Epithelial cell of proximal tubule (primary cell): ENCODE data around the gene TMEM151B. TPM values are rescaled to one million over a fixed set of nuclear protein-coding genes. Genes with fewer than 3 reads are reported as not detected.

Experiments
- DNase-seq: peaks from one replicate; pipeline ENCODE4 v3.0.0-alpha.2; 2011; ENCODE audit warnings: low read depth
- H3K4me3 ChIP-seq: 2 replicates; pipeline ENCODE4 v1.5.1; 2011; ENCODE audit warnings: low read depth, mild to moderate bottlenecking, low read length
- total RNA-seq: library from RNA; depleted of rRNA; stranded (reverse); fragments of >200 nt; gene quantifications from 2 replicates; pipeline ENCODE4 v1.2.3, GENCODE V29; 2015
- TF ChIP-seq, protein P1 (sequence below): conservative IDR thresholded peaks from 2 replicates; pipeline ENCODE4 v1.5.1; 2012; ENCODE audit warnings: low read depth, mild to moderate bottlenecking, low read length

TMEM151B gene
- total RNA-seq, 1 donor from 2014 or later, result not detected

DNA sequence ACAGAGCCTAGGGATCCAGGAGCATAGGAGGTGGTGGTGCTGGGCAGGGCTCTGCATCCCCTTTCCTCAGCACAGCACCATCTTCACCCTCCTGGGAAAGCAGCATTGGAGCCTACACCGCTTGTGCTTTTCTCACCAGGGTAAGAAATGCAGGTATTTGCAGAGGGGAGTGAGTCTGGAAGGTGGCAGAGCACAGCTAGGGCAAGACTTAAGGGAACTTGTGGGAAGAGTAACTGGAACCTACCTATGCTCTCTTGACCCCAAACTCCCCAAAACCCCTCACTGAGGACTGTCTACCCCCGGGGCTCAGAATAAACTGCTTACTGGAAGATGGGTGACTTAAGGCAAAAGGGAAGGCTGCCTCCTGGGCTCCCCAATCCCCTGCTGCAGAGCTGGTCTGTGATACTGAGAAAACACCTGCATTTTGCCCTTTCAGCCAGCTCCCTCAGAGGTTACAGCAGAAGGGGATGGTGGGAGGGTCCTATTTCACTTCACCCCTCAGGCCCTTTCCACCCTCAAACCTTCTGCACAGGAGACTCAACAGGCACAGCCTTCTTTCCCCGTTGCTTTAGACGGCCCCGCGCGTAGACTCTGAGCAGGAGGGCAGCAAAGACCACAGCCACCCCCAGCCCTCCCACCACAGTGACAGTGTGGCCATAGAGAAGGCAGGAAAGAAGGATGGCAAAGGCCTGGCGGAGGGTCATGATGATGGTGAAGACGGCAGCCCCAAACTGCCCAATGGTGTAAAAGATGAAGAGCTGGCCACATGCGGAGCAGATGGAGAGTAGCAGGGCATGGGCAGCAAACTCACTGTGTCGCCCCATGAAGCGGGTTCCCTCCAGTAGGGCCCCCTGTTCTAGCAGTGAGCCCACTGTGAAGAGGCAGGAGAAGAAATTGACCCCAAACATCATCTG, 15.8 kb upstream of the TMEM151B start:
- H3K4me3 ChIP-seq, result no peak overlapping the region
- TF ChIP-seq, protein P1, sequence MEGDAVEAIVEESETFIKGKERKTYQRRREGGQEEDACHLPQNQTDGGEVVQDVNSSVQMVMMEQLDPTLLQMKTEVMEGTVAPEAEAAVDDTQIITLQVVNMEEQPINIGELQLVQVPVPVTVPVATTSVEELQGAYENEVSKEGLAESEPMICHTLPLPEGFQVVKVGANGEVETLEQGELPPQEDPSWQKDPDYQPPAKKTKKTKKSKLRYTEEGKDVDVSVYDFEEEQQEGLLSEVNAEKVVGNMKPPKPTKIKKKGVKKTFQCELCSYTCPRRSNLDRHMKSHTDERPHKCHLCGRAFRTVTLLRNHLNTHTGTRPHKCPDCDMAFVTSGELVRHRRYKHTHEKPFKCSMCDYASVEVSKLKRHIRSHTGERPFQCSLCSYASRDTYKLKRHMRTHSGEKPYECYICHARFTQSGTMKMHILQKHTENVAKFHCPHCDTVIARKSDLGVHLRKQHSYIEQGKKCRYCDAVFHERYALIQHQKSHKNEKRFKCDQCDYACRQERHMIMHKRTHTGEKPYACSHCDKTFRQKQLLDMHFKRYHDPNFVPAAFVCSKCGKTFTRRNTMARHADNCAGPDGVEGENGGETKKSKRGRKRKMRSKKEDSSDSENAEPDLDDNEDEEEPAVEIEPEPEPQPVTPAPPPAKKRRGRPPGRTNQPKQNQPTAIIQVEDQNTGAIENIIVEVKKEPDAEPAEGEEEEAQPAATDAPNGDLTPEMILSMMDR, result no peak
- DNase-seq, result no peak

DNA sequence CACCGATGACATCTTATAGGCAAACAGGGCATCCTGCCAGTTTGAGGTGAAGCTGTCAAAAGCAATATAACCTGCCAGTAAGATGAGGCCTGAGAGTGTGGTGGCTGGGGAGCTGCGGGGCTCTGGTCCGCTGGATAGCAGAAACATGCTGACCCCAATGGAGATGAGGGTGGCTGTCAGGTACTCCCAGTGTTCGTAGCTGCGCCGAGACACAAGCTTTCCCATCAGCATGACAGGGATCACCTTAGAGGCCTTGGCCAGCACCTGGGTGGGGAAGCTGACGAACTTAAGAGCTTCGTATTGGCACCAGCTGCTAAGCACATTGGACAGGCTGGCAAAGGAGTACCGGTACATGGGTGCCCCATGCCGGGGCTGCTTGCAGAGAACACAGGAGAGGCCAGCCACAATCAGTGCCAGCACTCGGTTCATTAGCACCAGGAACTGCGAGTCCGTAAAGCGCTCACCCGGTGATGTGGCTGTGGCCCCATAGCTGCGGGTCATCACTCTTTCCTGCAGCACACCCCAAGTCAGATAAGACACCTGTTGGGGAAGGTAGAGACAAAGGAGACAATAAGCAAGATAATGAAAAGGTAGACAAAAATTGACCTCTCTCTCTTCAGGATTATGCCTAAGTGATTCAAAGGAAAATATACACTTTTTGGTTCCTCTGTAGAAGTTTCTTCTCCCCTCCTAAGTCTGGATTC, 15.0 kb upstream of the TMEM151B start:
- peak overlapping the region; percentile 87 for H3K4me3 ChIP-seq
- no peak for DNase-seq
- TF ChIP-seq, protein P1, result no peak

DNA sequence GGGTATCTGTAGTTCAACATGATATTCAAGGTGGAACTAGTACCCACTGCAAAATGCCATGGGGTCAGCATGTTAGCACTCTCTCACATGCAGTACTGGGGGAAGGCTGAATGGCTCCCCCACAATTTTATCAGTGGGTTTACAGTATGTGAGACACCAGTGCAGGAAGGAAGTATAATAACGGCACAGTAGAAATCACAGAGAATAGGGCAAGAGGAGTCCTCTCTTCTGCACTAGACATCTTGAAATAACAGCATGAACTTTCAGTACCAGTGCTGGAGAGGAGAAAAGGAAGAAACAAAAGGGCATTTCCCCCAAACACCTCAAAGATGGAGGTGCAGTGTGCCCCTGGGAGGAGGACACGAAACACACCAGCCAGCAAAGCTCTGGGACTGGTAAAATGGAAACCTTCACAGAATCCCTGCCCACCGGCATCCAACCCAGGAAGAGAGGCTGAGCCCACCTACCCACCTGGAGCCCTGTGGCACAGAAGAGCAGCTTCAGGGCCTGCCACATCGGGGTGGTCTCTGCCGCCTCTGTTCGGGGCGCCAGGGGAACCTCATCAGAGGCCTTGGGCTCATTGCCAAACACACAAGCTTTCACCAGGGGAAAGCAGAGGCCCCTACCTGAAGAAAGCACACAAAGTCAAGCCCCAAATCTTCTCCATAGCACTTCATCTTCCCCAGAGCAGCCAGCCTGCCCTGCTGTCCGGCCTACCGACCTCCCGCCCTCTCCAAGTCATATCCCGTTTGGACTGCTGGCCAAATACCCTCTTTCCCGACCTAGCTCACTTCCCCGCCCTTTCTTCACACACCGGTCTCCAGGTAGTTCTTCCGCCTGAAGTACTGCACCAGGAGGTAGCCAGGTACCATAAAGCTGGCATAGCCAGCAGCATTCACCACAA, 14.1 kb upstream of the TMEM151B start:
- DNase-seq, result no peak
- TF ChIP-seq, protein P1, result no peak
- peak overlapping the region; percentile 87 for H3K4me3 ChIP-seq

DNA sequence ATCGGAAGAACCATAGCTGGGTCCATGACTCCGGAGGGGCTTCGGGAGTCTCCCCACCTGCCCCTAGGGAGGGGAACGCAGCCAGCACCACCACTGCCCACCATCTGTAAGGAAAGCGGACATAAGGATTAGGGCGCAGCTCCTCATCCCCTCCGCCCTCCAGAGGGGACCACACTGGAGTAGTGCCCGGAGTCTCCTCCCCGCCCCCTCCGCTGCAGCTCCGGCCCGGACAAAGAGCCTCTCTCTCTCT, 13.6 kb upstream of the TMEM151B start:
- TF ChIP-seq, protein P1, result no peak
- no peak for DNase-seq
- H3K4me3 ChIP-seq, result peak overlapping the region; percentile 87

DNA sequence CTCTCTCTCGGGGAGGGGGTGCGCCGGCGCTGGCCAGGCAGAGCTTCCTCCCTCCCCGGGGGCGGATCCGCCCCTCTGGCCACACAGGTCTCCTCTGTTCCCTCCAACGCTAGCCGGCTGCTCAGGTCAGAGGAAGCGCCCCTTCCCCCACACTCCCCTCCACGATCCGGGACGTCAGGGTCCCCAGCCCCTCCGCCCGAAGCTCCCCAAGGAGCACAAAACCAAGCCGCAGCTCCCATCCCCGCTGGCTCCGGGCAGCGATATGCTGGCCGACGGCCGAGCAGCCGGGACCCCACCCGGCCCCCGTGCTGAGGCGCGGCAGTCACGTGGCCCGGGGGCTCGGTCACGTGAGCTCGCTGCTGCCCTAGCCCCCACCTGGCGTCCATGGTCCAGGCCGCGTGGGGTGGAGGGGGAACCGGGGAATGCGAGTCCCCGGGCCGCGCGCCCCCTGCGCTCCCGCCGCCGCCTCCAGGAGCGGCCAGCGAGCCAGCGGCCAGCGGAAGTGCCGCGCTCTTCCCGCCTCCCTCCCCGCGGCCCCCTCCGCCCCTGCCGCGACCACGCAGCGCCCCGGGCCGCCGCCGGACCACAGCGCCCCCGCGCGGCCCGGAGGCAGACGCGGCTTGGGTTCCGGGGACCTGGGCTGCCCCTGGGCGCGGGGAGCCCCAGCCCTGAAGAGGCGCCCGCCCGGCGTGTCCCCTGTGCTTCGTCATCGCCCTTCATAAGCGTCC, 13.1 kb upstream of the TMEM151B start, which contains the start of gene SLC35B2:
SLC35B2 (minus strand) TSS at position 504 of the 728 bp plus-strand sequence; CDS start at position 386, 118 bp downstream.
- no peak for DNase-seq
- TF ChIP-seq, protein P1, result peak; percentile 47
- H3K4me3 ChIP-seq, result peak within 1 kb of the TSS; percentile 87

DNA sequence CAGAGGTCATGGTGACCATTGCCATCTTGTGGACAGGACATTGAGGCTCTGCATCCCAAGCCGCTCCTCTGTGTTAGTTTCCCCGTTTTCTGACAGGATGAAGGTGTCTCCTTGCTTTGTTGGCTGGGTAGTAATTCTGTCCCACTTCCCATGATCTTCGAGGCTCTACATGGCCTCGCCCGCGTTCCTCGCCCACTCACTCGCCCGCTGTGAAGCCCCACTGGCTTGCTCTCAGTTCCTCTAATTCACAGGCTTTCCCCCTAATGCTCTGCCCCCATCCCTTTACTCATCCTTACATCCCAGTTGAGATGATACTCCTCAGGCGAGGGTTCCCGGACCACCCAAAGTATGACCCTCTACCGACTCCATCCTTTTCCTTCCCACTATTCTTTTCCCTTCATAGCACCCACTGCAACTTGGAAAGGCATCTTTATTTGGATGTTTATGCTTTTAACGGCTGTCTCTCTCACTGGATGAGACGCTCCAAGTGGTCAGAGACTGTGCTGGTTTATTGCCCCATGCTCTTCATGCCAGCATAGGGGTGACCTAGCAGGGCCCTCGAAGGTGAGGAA, 12.4 kb upstream of the TMEM151B start:
- TF ChIP-seq, protein P1, result no peak
- DNase-seq, result no peak
- H3K4me3 ChIP-seq, result peak overlapping the region; percentile 87
